GM23248 (cell line): Measurements from ENCODE around the gene TWSG1.

Source experiments
- EZH2 ChIP-seq: fragments of 200-600 bp; sonication (generic); IDR thresholded peaks from 2 replicates; pipeline ENCODE4 v1.6.1; 2018; ENCODE audit warnings: antibody characterized with exemption, mild to moderate bottlenecking; ENCODE audit not compliant: insufficient read depth, poor library complexity, severe bottlenecking
- EZH2phosphoT487 ChIP-seq: fragments of 200-600 bp; sonication (generic); IDR thresholded peaks from 2 replicates; pipeline ENCODE4 v1.6.1; 2018; ENCODE audit warnings: antibody characterized with exemption, moderate library complexity, mild to moderate bottlenecking, low read depth; ENCODE audit not compliant: insufficient read depth

- TF ChIP-seq EZH2phosphoT487 (no peak), EZH2 (no peak)
Observed at GRCh38 chr18:9434122-9434701, 99.6 kb downstream of the TWSG1 start.
